NOMO-1 (cell line): ENCODE results near the gene CDK3.
"Not testable (repeated sequence)": the region's sequence is repeated elsewhere in the genome, so short reads cannot be mapped to it uniquely, and the experiment has no call there.

Source experiments
- DNase-seq, 2 experiments: peaks; one replicate each; lab custom pipeline; 2025; ENCODE audit not compliant: unreplicated experiment in 2 of 2; lab: John Stamatoyannopoulos, UW

CDK3 gene

GRCh38 chr17:76000755-76001521 lies at the start of gene CDK3:
Gene CDK3 (plus strand): TSS chr17:76000855. CDS start chr17:76001426, 571 bp downstream.
- no peak for DNase-seq

- no peak for DNase-seq
These were observed 49.6 kb upstream of the CDK3 start for GRCh38 chr17:75950855-75951554.

GRCh38 chr17:75959051-75959838 lies 41.4 kb upstream of the CDK3 start:
- DNase-seq, result no peak

GRCh38 chr17:75959839-75960511 lies 40.7 kb upstream of the CDK3 start:
- DNase-seq, result no peak

- DNase-seq, result no peak
These were observed 35.2 kb upstream of the CDK3 start for GRCh38 chr17:75965468-75965867.

- DNase-seq, result not testable (repeated sequence)
These were observed 31.6 kb upstream of the CDK3 start for GRCh38 chr17:75969044-75969443.

GRCh38 chr17:75970011-75970523 lies 30.6 kb upstream of the CDK3 start:
- DNase-seq, result peak in 1 of 2 experiments; percentile 34

GRCh38 chr17:75970626-75971025 lies 30.0 kb upstream of the CDK3 start:
- DNase-seq, result no peak

- not testable (repeated sequence) for DNase-seq
These were observed 25.5 kb upstream of the CDK3 start for GRCh38 chr17:75975187-75975586.

GRCh38 chr17:75975757-75976174 lies 24.9 kb upstream of the CDK3 start:
- DNase-seq, result no peak

- DNase-seq, result no peak
These were observed 24.3 kb upstream of the CDK3 start for GRCh38 chr17:75976175-75976848.

GRCh38 chr17:75978938-75979704 lies 21.5 kb upstream of the CDK3 start, which contains the start of the genes ACOX1 and TEN1:
Gene ACOX1 (minus strand): TSS chr17:75979166. CDS start chr17:75979073, 93 bp downstream.
Gene TEN1 (plus strand): TSS chr17:75979240. CDS start chr17:75986193, 6,953 bp downstream.
- peak; percentile 95 to 98 for DNase-seq

- DNase-seq, result peak in 1 of 2 experiments; percentile 54
These were observed 20.9 kb upstream of the CDK3 start for GRCh38 chr17:75979705-75980187.

- DNase-seq, result peak in 1 of 2 experiments; percentile 17
These were observed 20.3 kb upstream of the CDK3 start for GRCh38 chr17:75980188-75981018.

- no peak for DNase-seq
These were observed 19.5 kb upstream of the CDK3 start for GRCh38 chr17:75981019-75981615.

- peak; percentile 73 to 74 for DNase-seq
These were observed 17.0 kb upstream of the CDK3 start for GRCh38 chr17:75983501-75984181.

GRCh38 chr17:75985986-75986385 lies 14.7 kb upstream of the CDK3 start:
- no peak for DNase-seq
